ENCODE data around the gene ZNF329.

GRCh38 chr19:58108546-58108817 is 42.1 kb downstream of the ZNF329 start:
- no peak for TF ChIP-seq CTCF (conservative IDR thresholded peaks at IDR 0.05; ENCODE audit: low read depth, low read length)
- TF ChIP-seq EZH2 (IDR thresholded peaks at IDR 0.05; ENCODE audit: borderline replicate concordance, low read depth, low read length, poor library complexity, severe bottlenecking) = no peak

Data from A673 (cell line).